Thyroid gland (tissue), 4 donors: ENCODE results near the gene GRAMD4.

Experiments
- CTCF ChIP-seq, 6 experiments: fragments of 200-600 bp in 3 of 6; fragments of 450-650 bp in 3 of 6; sonication (generic) in 3 of 6; IDR thresholded peaks; one replicate each; pipeline ENCODE4 v1.5.1; 2016 to 2019; ENCODE audit warnings: antibody characterized with exemption in 6 of 6, mild to moderate bottlenecking in 2 of 6, inconsistent platforms in 1 of 6, moderate library complexity in 1 of 6
- POLR2A ChIP-seq, 2 donors: fragments of 450-650 bp; IDR thresholded peaks; one replicate each; pipeline ENCODE4 v1.6.1; 2017; ENCODE audit warnings: antibody characterized with exemption in 2 of 2, mild to moderate bottlenecking in 2 of 2, moderate library complexity in 1 of 2

- TF ChIP-seq CTCF (IDR thresholded peaks at IDR 0.05) (no peak), POLR2A (IDR thresholded peaks at IDR 0.05) (no peak)
Observed at GRCh38 chr22:46712288-46712687, 92.1 kb downstream of the GRAMD4 start.
